ENCODE measurements around the gene ITPRID2.

Gene ITPRID2

GRCh38 chr2:181891258-181891965 is at the start of gene ITPRID2:
ITPRID2 (plus strand) TSS chr2:181891730; CDS start chr2:181892067, 337 bp downstream.
- peak within 1 kb of the TSS; percentile 94 for H3K4me3 ChIP-seq (replicated peaks; ENCODE audit: low read depth, low read length)
- no peak for DNase-seq (ENCODE audit: extremely low read depth, low read depth)
- no peak for TF ChIP-seq CTCF (IDR thresholded peaks at IDR 0.05; ENCODE audit: low read depth, low read length, missing control alignments)

GRCh38 chr2:181844551-181845290 is 46.8 kb upstream of the ITPRID2 start:
- H3K4me3 ChIP-seq (replicated peaks; ENCODE audit: low read depth, low read length) = no peak overlapping the region

GRCh38 chr2:181846399-181847197 is 44.9 kb upstream of the ITPRID2 start:
- H3K4me3 ChIP-seq (replicated peaks; ENCODE audit: low read depth, low read length) = no peak overlapping the region
- DNase-seq (ENCODE audit: extremely low read depth, low read depth) = no peak
- TF ChIP-seq CTCF (IDR thresholded peaks at IDR 0.05; ENCODE audit: low read depth, low read length, missing control alignments) = no peak

More at GRCh38 chr2:181844551-181845290, 46.8 kb upstream of the ITPRID2 start:
- no peak for TF ChIP-seq CTCF (IDR thresholded peaks at IDR 0.05; ENCODE audit: low read depth, low read length, missing control alignments)
- no peak for DNase-seq (ENCODE audit: extremely low read depth, low read depth)

GRCh38 chr2:181847198-181847556 is 44.4 kb upstream of the ITPRID2 start:
- TF ChIP-seq CTCF (IDR thresholded peaks at IDR 0.05; ENCODE audit: low read depth, low read length, missing control alignments) = no peak
- no peak for DNase-seq (ENCODE audit: extremely low read depth, low read depth)
- no peak overlapping the region for H3K4me3 ChIP-seq (replicated peaks; ENCODE audit: low read depth, low read length)

- H3K4me3 ChIP-seq (replicated peaks; ENCODE audit: low read depth, low read length) = no peak overlapping the region
- DNase-seq (ENCODE audit: extremely low read depth, low read depth) = no peak
- TF ChIP-seq CTCF (IDR thresholded peaks at IDR 0.05; ENCODE audit: low read depth, low read length, missing control alignments) = no peak
Measured at GRCh38 chr2:181847702-181848101, 43.8 kb upstream of the ITPRID2 start.

- no peak for TF ChIP-seq CTCF (IDR thresholded peaks at IDR 0.05; ENCODE audit: low read depth, low read length, missing control alignments)
- H3K4me3 ChIP-seq (replicated peaks; ENCODE audit: low read depth, low read length) = no peak overlapping the region
- no peak for DNase-seq (ENCODE audit: extremely low read depth, low read depth)
Measured at GRCh38 chr2:181848261-181848886, 43.2 kb upstream of the ITPRID2 start.
